ENCODE data around the gene PPL. TPM values are rescaled to one million over a fixed set of nuclear protein-coding genes. Genes with fewer than 3 reads are reported as not detected.

The PPL gene
- total RNA-seq, 4 donors from 2014 or later = 31.3 to 97.6 (median 59.5) TPM

GRCh38 chr16:4859900-4860255 is 77.1 kb downstream of the PPL start:
- no peak for ATAC-seq (ENCODE audit: low FRiP score)
- no peak for DNase-seq (ENCODE audit: low spot score)
- TF ChIP-seq, protein P1, sequence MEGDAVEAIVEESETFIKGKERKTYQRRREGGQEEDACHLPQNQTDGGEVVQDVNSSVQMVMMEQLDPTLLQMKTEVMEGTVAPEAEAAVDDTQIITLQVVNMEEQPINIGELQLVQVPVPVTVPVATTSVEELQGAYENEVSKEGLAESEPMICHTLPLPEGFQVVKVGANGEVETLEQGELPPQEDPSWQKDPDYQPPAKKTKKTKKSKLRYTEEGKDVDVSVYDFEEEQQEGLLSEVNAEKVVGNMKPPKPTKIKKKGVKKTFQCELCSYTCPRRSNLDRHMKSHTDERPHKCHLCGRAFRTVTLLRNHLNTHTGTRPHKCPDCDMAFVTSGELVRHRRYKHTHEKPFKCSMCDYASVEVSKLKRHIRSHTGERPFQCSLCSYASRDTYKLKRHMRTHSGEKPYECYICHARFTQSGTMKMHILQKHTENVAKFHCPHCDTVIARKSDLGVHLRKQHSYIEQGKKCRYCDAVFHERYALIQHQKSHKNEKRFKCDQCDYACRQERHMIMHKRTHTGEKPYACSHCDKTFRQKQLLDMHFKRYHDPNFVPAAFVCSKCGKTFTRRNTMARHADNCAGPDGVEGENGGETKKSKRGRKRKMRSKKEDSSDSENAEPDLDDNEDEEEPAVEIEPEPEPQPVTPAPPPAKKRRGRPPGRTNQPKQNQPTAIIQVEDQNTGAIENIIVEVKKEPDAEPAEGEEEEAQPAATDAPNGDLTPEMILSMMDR (IDR thresholded peaks at IDR 0.05) = no peak

DNA sequence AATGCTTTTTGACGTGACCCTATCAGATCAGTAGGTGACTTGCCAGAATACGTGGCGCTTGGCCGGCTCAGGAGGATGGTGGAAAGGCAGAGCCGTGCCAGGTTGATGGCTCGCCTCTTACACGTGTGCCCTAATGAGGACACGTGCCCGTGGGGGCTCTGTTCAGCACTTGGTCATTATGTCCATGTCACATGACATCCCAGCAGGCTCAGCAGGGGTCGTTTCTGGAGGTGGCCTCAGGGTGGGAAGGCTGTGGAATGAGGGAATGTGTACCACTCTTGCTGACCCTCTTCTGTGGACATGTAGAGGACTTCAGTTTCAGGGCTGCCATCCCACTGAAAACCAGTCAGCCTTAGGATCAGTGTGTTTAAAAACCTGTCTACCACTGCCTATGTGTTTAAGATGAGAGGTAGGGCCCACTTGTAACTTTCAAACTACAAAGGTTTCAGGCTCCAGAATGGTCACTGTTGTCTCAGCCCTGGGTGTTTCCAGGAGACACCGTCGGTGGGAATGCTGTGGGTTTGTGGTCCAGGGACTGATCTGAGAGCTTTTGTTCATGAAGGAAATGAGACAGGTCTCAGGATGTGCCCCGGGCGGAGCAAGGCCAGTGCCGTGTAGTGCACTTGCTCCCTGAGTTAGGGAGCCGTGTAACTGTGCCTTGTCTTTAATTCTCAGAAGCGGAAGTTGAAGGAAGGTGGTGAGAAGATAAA is 77.6 kb downstream of the PPL start:
- ATAC-seq (ENCODE audit: low FRiP score) (no peak), DNase-seq (ENCODE audit: low spot score) (no peak)
- TF ChIP-seq, protein P1 (IDR thresholded peaks at IDR 0.05) = no peak

GRCh38 chr16:4855804-4856203 is 81.1 kb downstream of the PPL start:
- DNase-seq (ENCODE audit: low spot score) (no peak), ATAC-seq (ENCODE audit: low FRiP score) (no peak)
- TF ChIP-seq, protein P1 (IDR thresholded peaks at IDR 0.05) = no peak

GRCh38 chr16:4855371-4855770 is 81.6 kb downstream of the PPL start:
- ATAC-seq (ENCODE audit: low FRiP score) = no peak
- TF ChIP-seq, protein P1 (IDR thresholded peaks at IDR 0.05) = no peak
- DNase-seq (ENCODE audit: low spot score) = no peak

- TF ChIP-seq, protein P1 (IDR thresholded peaks at IDR 0.05) = no peak
- DNase-seq (ENCODE audit: low spot score) (no peak), ATAC-seq (ENCODE audit: low FRiP score) (no peak)
These were observed 84.6 kb downstream of the PPL start for GRCh38 chr16:4852221-4852872.

- no peak for DNase-seq (ENCODE audit: low spot score)
- ATAC-seq (ENCODE audit: low FRiP score) = no peak
- TF ChIP-seq, protein P1 (IDR thresholded peaks at IDR 0.05) = no peak
These were observed 86.7 kb downstream of the PPL start for GRCh38 chr16:4850211-4850610.
